Measurements from ENCODE around the gene NIPAL1. TPM values are rescaled to one million over a fixed set of nuclear protein-coding genes. Genes with fewer than 3 reads are reported as not detected.

Gene NIPAL1
- total RNA-seq, 1 donor from 2014 or later, result 0.43 TPM

Other genes with a start within 250 kb of the NIPAL1 start
- gene CORIN, start 178.7 kb upstream of the NIPAL1 start, total RNA-seq, result 3.4 TPM
- gene NFXL1, start 102.2 kb upstream of the NIPAL1 start, total RNA-seq, result 6.0 TPM
- 0.89 TPM for gene CNGA1, start 91 bp upstream of the NIPAL1 start, total RNA-seq
- 1.2 TPM for gene TXK, start 117.5 kb downstream of the NIPAL1 start, total RNA-seq